MM.1S (cell line): ENCODE data around the gene SNX9.

ENCODE experiments used
- DNase-seq: peaks from one replicate; pipeline ENCODE4 v3.0.0-alpha.2; 2015
- H2AFZ ChIP-seq: fragments of 300-600 bp; sonication (generic); 2 replicates; pipeline ENCODE4 v1.6.0; 2016; ENCODE audit warnings: antibody characterized with exemption, low read length
- H3F3A ChIP-seq: fragments of 300-600 bp; sonication (generic); 2 replicates; pipeline ENCODE4 v1.6.1; 2016; ENCODE audit warnings: mild to moderate bottlenecking, antibody characterized with exemption, low read length, moderate library complexity, mixed read lengths; ENCODE audit not compliant: insufficient read depth
- H3K27ac ChIP-seq: fragments of 300-600 bp; sonication (generic); 2 replicates; pipeline ENCODE4 v1.5.1; 2016; ENCODE audit warnings: mild to moderate bottlenecking, low read length
- H3K27me3 ChIP-seq: fragments of 300-600 bp; sonication (generic); replicated peaks from 2 replicates; pipeline ENCODE4 v1.6.0; 2016; ENCODE audit warnings: low read length; ENCODE audit not compliant: insufficient read depth
- H3K36me3 ChIP-seq: fragments of 300-600 bp; sonication (generic); replicated peaks from 2 replicates; pipeline ENCODE4 v1.6.1; 2016; ENCODE audit warnings: mild to moderate bottlenecking, low read length, mixed read lengths; ENCODE audit not compliant: insufficient read depth
- H3K4me1 ChIP-seq: fragments of 300-600 bp; sonication (generic); 2 replicates; pipeline ENCODE4 v1.6.1; 2016; ENCODE audit warnings: low read length, mixed read lengths
- H3K4me2 ChIP-seq: fragments of 300-600 bp; sonication (generic); 2 replicates; pipeline ENCODE4 v1.6.0; 2016; ENCODE audit warnings: low read depth, low read length
- H3K4me3 ChIP-seq: fragments of 300-600 bp; sonication (generic); 2 replicates; pipeline ENCODE4 v1.5.1; 2016; ENCODE audit warnings: low read length, mixed read lengths
- H3K79me2 ChIP-seq: fragments of 300-600 bp; sonication (generic); 2 replicates; pipeline ENCODE4 v1.6.1; 2016; ENCODE audit warnings: mixed run types, low read length, mixed read lengths
- H3K9ac ChIP-seq: fragments of 300-600 bp; sonication (generic); 2 replicates; pipeline ENCODE4 v1.6.1; 2016; ENCODE audit warnings: low read length, mixed read lengths
- H3K9me2 ChIP-seq: fragments of 300-600 bp; sonication (generic); replicated peaks from 2 replicates; pipeline ENCODE4 v1.6.1; 2016; ENCODE audit warnings: mild to moderate bottlenecking, low read length, mixed read lengths; ENCODE audit not compliant: insufficient read depth
- H3K9me3 ChIP-seq: fragments of 300-600 bp; sonication (generic); replicated peaks from 2 replicates; pipeline ENCODE4 v1.6.1; 2016; ENCODE audit warnings: mild to moderate bottlenecking, low read length, mixed read lengths; ENCODE audit not compliant: insufficient read depth
- H4K20me1 ChIP-seq: fragments of 300-600 bp; sonication (generic); 2 replicates; pipeline ENCODE4 v1.6.1; 2016; ENCODE audit warnings: mild to moderate bottlenecking, low read length, moderate library complexity, mixed read lengths; ENCODE audit not compliant: insufficient read depth
- CTCF ChIP-seq: fragments of 300-600 bp; sonication (generic); IDR thresholded peaks from 2 replicates; pipeline ENCODE4 v1.5.1; 2016; ENCODE audit warnings: antibody characterized with exemption, low read length, mixed read lengths
- EZH2 ChIP-seq: fragments of 300-600 bp; sonication (generic); optimal IDR thresholded peaks from 2 replicates; pipeline ENCODE3; 2017; ENCODE audit warnings: low read depth, mild to moderate bottlenecking, antibody characterized with exemption, low read length, mixed read lengths
- EZH2phosphoT487 ChIP-seq: fragments of 300-600 bp; sonication (generic); IDR thresholded peaks from 2 replicates; pipeline ENCODE4 v1.6.1; 2018; ENCODE audit warnings: antibody characterized with exemption, low read length

Gene SNX9

GRCh38 chr6:157985378-157986155 is 162.5 kb downstream of the SNX9 start:
- no peak overlapping the region for H3K9ac ChIP-seq
- no peaks in the 10 kb centered on the region for H3K4me1 ChIP-seq
- H3K4me2 ChIP-seq = no peak overlapping the region
- no peaks in the 10 kb centered on the region for H3K9me3 ChIP-seq
- H3K79me2 ChIP-seq = peaks cover 80% of the 10 kb centered on the region
- H3K27me3 ChIP-seq = no peaks in the 10 kb centered on the region
- DNase-seq = no peak
- no peaks in the 10 kb centered on the region for H3K9me2 ChIP-seq
- H4K20me1 ChIP-seq = no peaks in the 10 kb centered on the region
- H3K27ac ChIP-seq = no peak overlapping the region
- peaks cover 4% of the 10 kb centered on the region; the same call in 1 of the 2 replicates for H3F3A ChIP-seq
- no peak overlapping the region for H3K4me3 ChIP-seq
- H3K36me3 ChIP-seq = no peaks in the 10 kb centered on the region
- H2AFZ ChIP-seq = no peak overlapping the region
- TF ChIP-seq CTCF (no peak), EZH2 (no peak), EZH2phosphoT487 (no peak)

GRCh38 chr6:157987788-157988699 is 165.0 kb downstream of the SNX9 start:
- DNase-seq = no peak
- no peaks in the 10 kb centered on the region for H3K27me3 ChIP-seq
- no peak overlapping the region for H3K27ac ChIP-seq
- H3K36me3 ChIP-seq = no peaks in the 10 kb centered on the region
- no peak overlapping the region for H2AFZ ChIP-seq
- TF ChIP-seq CTCF (no peak), EZH2 (no peak), EZH2phosphoT487 (no peak)
- no peak overlapping the region for H3K4me2 ChIP-seq
- peaks cover 84% of the 10 kb centered on the region for H3K79me2 ChIP-seq
- H4K20me1 ChIP-seq = no peaks in the 10 kb centered on the region
- no peaks in the 10 kb centered on the region for H3K4me1 ChIP-seq
- H3F3A ChIP-seq = 0 out of 2 replicates have a peak, but pooled peaks cover 4% of the 10 kb centered on the region
- no peaks in the 10 kb centered on the region for H3K9me3 ChIP-seq
- no peaks in the 10 kb centered on the region for H3K9me2 ChIP-seq
- no peak overlapping the region for H3K9ac ChIP-seq
- no peak overlapping the region for H3K4me3 ChIP-seq

- Histone ChIP-seq H3F3A (no peaks in the 10 kb centered on the region), H3K4me2 (no peak overlapping the region), H3K4me3 (no peak overlapping the region), H3K9me2 (no peaks in the 10 kb centered on the region), H3K79me2 (peaks cover 82% of the 10 kb centered on the region), H3K27ac (no peak overlapping the region), H3K27me3 (no peaks in the 10 kb centered on the region), H2AFZ (no peak overlapping the region), H3K9me3 (no peaks in the 10 kb centered on the region), H3K9ac (no peak overlapping the region), H4K20me1 (no peaks in the 10 kb centered on the region), H3K36me3 (no peaks in the 10 kb centered on the region), H3K4me1 (no peaks in the 10 kb centered on the region)
- DNase-seq = no peak
- TF ChIP-seq EZH2phosphoT487 (no peak), EZH2 (no peak), CTCF (no peak)
Measured at GRCh38 chr6:157988700-157989063, 165.6 kb downstream of the SNX9 start.
